Thyroid gland (tissue), 4 donors: Measurements from ENCODE around the gene PRSS1. TPM values are rescaled to one million over a fixed set of nuclear protein-coding genes. Genes with fewer than 3 reads are reported as not detected.
"Not testable (repeated sequence)": the region's sequence is repeated elsewhere in the genome, so short reads cannot be mapped to it uniquely, and the experiment has no call there.

Source experiments
- DNase-seq, 2 donors: peaks; one replicate each; pipeline ENCODE4 v3.0.0-alpha.2; 2019
- H3K27ac ChIP-seq, 3 donors: fragments of 200-600 bp; sonication (generic); 1 replicate in 2 of 3; 2 replicates in 1 of 3; pipeline ENCODE4 v1.5.1; 2016 to 2019; ENCODE audit warnings: mild to moderate bottlenecking in 1 of 3, moderate library complexity in 1 of 3
- H3K27me3 ChIP-seq: fragments of 200-600 bp; sonication (generic); one replicate; pipeline ENCODE4 v1.5.1; 2019
- H3K36me3 ChIP-seq, 2 donors: fragments of 200-600 bp; sonication (generic); one replicate each; pipeline ENCODE4 v1.5.1; 2016 to 2019
- H3K4me1 ChIP-seq, 2 donors: fragments of 200-600 bp; sonication (generic); one replicate each; pipeline ENCODE4 v1.5.1; 2017 to 2019
- H3K4me3 ChIP-seq, 3 donors: fragments of 200-600 bp; sonication (generic); replicated peaks in 1 of 3; 1 replicate in 2 of 3; 2 replicates in 1 of 3; pipeline ENCODE4 v1.5.1; 2016; ENCODE audit warnings: mild to moderate bottlenecking in 1 of 3
- H3K9me3 ChIP-seq: fragments of 200-600 bp; sonication (generic); one replicate; pipeline ENCODE4 v1.5.1; 2017
- POLR2A ChIP-seq, 2 donors: fragments of 450-650 bp; IDR thresholded peaks; one replicate each; pipeline ENCODE4 v1.6.1; 2017; ENCODE audit warnings: antibody characterized with exemption in 2 of 2, mild to moderate bottlenecking in 2 of 2, moderate library complexity in 1 of 2
- WGBS, 2 donors: methylation state at CpG; one replicate each; pipeline ENCODE4 v1.1.5; 2017; 5-methylcytosine and 5-hydroxymethylcytosine counted together
- intact Hi-C: fragments of 100-400 bp; cut with DNase I; formaldehyde crosslinking; loops from one replicate; pipeline ENCODE4 v1.15.1; 2023
- total RNA-seq, 4 donors: library from RNA; depleted of rRNA; stranded (reverse); fragments of >200 nt; gene quantifications; one replicate each; pipeline ENCODE4 v1.2.3, GENCODE V29; 2016
- TF ChIP-seq, protein P1 (sequence below), 6 experiments: fragments of 200-600 bp in 3 of 6; fragments of 450-650 bp in 3 of 6; sonication (generic) in 3 of 6; IDR thresholded peaks; one replicate each; pipeline ENCODE4 v1.5.1; 2016 to 2019; ENCODE audit warnings: antibody characterized with exemption in 6 of 6, mild to moderate bottlenecking in 2 of 6, inconsistent platforms in 1 of 6, moderate library complexity in 1 of 6

PRSS1 gene
- 1 to 10 TPM in 1 of 4 donors, not detected in 3; 1.2 TPM for total RNA-seq

DNA sequence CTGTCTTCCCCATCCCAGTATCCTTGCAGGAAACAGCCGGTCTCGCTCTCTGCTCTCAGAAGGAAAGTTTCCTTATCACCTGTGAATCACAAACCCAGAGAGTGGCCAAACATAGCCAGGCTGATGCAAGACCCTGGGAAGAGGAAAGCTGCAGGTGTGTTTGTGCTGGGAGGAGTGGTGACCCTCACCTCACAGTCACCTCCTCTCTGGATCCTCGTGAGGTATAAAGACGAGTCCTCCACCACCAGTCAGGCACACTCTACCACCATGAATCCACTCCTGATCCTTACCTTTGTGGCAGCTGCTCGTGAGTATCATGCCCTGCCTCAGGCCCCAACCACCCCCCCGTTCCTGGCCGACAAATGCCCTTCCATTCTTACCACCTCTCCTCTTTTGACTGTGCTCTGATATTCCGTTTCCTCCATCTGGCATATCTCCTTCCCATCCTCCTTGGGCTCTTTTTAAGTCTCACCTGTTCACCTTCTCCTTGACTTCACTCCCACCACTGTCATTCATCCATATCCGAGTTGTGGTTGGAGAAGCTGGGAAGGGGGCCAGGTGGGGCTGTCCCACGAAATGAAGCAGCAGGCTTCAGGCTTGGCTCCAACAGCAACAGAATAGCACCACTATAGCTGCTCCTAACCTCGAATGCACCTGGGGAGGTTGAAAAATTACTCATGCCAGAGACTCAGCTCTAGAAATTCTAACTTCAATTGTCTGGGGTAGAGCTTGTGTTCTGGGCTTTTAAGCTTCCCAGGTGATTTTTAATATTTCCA, at the start of gene PRSS1:
TSS of gene PRSS1 (plus strand) at position 255 of the 776 bp plus-strand sequence. CDS start at position 268, 13 bp downstream.
- intact Hi-C loops = no loop called here
- H3K9me3 ChIP-seq = no peaks in the 10 kb centered on the region
- H3K27ac ChIP-seq = no peak within 1 kb of the TSS
- peak; percentile 81 to 84 for DNase-seq
- peaks cover 3 to 19% of the 10 kb centered on the region in 2 donors for H3K4me1 ChIP-seq
- H3K27me3 ChIP-seq = no peaks in the 10 kb centered on the region
- no peak for TF ChIP-seq POLR2A (IDR thresholded peaks at IDR 0.05)
- TF ChIP-seq, protein P1, sequence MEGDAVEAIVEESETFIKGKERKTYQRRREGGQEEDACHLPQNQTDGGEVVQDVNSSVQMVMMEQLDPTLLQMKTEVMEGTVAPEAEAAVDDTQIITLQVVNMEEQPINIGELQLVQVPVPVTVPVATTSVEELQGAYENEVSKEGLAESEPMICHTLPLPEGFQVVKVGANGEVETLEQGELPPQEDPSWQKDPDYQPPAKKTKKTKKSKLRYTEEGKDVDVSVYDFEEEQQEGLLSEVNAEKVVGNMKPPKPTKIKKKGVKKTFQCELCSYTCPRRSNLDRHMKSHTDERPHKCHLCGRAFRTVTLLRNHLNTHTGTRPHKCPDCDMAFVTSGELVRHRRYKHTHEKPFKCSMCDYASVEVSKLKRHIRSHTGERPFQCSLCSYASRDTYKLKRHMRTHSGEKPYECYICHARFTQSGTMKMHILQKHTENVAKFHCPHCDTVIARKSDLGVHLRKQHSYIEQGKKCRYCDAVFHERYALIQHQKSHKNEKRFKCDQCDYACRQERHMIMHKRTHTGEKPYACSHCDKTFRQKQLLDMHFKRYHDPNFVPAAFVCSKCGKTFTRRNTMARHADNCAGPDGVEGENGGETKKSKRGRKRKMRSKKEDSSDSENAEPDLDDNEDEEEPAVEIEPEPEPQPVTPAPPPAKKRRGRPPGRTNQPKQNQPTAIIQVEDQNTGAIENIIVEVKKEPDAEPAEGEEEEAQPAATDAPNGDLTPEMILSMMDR (IDR thresholded peaks at IDR 0.05) = no peak
- WGBS, 2 donors = 56 to 64% methylated on average over 11 of the region's 11 CpGs
- H3K36me3 ChIP-seq = no peaks in the 10 kb centered on the region
- H3K4me3 ChIP-seq = no peak within 1 kb of the TSS

DNA sequence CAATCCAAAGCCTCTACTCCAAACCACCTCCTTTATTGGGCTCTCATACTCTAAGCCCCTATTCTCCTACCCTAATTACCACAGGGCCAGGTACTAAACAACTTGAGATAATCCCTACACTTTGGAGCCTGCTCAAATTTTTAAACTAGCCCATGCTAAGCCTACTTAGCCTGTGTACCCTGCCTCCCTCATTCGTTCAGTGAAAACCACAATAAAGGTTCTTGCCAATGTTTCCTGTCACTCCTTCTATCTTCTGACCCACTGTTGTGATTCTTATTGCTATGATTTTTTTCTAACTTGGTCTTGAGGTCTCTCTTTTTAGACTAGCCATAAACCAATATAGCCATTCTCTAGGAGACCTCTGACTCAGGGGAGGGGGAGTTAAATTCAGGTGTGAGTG, 48.3 kb upstream of the PRSS1 start:
- WGBS, 2 donors = 71 to 87% methylated on average over 1 of the region's 1 CpG
- H3K27ac ChIP-seq, H3K4me1 ChIP-seq, H3K36me3 ChIP-seq, H3K4me3 ChIP-seq, intact Hi-C loops, H3K27me3 ChIP-seq, DNase-seq, H3K9me3 ChIP-seq: not testable (repeated sequence)

GRCh38 chr7:142703655-142704305, 45.5 kb upstream of the PRSS1 start:
- no peak for DNase-seq
- no peaks in the 10 kb centered on the region for H3K27me3 ChIP-seq
- no peaks in the 10 kb centered on the region for H3K9me3 ChIP-seq
- H3K4me3 ChIP-seq = no peak overlapping the region
- no peaks in the 10 kb centered on the region for H3K36me3 ChIP-seq
- peaks cover 0 to under 1% of the 10 kb centered on the region in 2 donors for H3K4me1 ChIP-seq
- H3K27ac ChIP-seq = no peak overlapping the region
- no peak for TF ChIP-seq POLR2A (IDR thresholded peaks at IDR 0.05)
- TF ChIP-seq, protein P1 (IDR thresholded peaks at IDR 0.05) = no peak
- 68 to 78% methylated on average over 9 of the region's 9 CpGs for WGBS, 2 donors
- intact Hi-C loops = no loop called here

DNA sequence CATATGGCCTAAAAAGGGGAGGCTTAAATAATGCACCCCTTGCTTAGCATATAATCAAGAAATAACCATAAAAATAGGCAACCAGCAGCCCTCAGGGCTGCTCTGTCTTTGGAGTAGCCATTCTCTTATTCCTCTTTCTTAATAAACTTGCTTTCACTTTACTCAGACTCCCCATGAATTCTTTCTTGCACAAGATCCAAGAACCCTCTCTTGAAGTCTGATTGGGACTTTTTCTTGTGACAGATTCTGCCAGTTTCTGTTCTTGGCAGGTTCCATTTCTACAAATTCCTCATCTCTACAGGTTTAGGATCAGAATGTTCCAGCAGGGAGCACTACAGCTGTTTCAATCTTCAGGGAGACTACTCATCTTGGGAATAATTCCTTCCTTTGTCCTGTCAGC, 40.5 kb upstream of the PRSS1 start:
- H3K27me3 ChIP-seq, H3K4me3 ChIP-seq, H3K4me1 ChIP-seq, H3K9me3 ChIP-seq, H3K36me3 ChIP-seq, H3K27ac ChIP-seq, intact Hi-C loops: not testable (repeated sequence)
- DNase-seq = peak in 1 of 2 donors; percentile 5
- TF ChIP-seq, protein P1 (IDR thresholded peaks at IDR 0.05) = peak in 2 of 6 experiments; percentile 12 to 25

DNA sequence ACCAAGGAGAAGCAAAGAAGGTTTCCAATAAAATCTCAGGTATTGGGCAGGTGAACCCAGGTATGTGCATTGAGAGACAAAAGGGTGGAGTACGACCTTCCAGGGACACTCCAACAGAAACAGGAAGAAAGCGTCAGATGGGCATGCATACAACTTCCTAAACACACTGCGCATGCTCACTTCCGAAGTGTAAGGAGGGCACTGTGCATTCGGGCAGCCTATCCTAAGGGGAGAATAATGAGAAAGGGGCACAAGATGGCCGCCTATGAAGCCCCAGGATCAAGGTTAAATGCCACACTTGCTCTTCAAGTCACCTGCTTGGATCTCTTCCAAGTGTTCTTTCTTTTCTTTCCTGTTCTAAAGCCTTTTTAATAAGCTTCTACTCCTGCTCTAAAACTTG, 39.4 kb upstream of the PRSS1 start:
- no peak for DNase-seq
- Histone ChIP-seq H3K27ac (no peak overlapping the region), H3K9me3 (no peaks in the 10 kb centered on the region), H3K4me1 (no peaks in the 10 kb centered on the region), H3K36me3 (no peaks in the 10 kb centered on the region), H3K4me3 (no peak overlapping the region), H3K27me3 (no peaks in the 10 kb centered on the region)
- TF ChIP-seq, protein P1 (IDR thresholded peaks at IDR 0.05) = no peak
- no peak for TF ChIP-seq POLR2A (IDR thresholded peaks at IDR 0.05)
- intact Hi-C loops = no loop called here
- WGBS, 2 donors = 69 to 85% methylated on average over 6 of the region's 6 CpGs
